ENCODE data around the gene FAM180A.

Gene FAM180A

DNA sequence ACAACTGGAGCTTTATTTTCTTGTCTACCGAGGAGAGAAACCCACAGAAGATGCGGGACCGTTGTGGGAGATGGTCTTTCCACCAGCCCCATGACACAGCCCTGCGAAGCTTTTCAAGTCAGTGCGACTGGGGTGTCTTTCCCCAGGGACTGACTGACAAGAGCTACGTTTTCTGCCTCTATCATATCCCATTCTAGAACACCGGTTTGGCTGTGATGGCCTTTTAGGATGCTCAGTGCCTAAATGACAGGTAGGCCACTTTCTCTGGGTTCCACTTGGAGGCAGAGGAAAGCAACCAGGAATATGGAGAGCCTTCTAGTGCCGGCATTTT is 37.5 kb downstream of the FAM180A start:
- Histone ChIP-seq H3K4me1 (ENCODE audit: low read length) (peaks cover 8% of the 10 kb centered on the region), H3K27me3 (ENCODE audit: low read depth, low read length) (no peaks in the 10 kb centered on the region), H3K9me3 (ENCODE audit: insufficient read depth, low read length) (no peaks in the 10 kb centered on the region), H2AFZ (ENCODE audit: low read depth, low read length) (peak overlapping the region; percentile 51; the same call in 1 of the 2 replicates), H3K4me2 (ENCODE audit: low read length) (0 out of 2 replicates have a peak overlapping the region, but pooled peaks have one; percentile 2), H3K27ac (ENCODE audit: low read length) (no peak overlapping the region), H3K4me3 (ENCODE audit: low read length) (no peak overlapping the region), H4K20me1 (ENCODE audit: insufficient read depth, low read length) (no peaks in the 10 kb centered on the region), H3K36me3 (replicated peaks; ENCODE audit: low read depth, low read length) (no peaks in the 10 kb centered on the region), H3K79me2 (ENCODE audit: low read length) (no peaks in the 10 kb centered on the region), H3K9ac (ENCODE audit: low read length) (no peak overlapping the region)
- TF ChIP-seq, protein P1, sequence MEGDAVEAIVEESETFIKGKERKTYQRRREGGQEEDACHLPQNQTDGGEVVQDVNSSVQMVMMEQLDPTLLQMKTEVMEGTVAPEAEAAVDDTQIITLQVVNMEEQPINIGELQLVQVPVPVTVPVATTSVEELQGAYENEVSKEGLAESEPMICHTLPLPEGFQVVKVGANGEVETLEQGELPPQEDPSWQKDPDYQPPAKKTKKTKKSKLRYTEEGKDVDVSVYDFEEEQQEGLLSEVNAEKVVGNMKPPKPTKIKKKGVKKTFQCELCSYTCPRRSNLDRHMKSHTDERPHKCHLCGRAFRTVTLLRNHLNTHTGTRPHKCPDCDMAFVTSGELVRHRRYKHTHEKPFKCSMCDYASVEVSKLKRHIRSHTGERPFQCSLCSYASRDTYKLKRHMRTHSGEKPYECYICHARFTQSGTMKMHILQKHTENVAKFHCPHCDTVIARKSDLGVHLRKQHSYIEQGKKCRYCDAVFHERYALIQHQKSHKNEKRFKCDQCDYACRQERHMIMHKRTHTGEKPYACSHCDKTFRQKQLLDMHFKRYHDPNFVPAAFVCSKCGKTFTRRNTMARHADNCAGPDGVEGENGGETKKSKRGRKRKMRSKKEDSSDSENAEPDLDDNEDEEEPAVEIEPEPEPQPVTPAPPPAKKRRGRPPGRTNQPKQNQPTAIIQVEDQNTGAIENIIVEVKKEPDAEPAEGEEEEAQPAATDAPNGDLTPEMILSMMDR (IDR thresholded peaks at IDR 0.05; ENCODE audit: low read depth, low read length): no peak; the same call in 1 of the 2 replicates
- TF ChIP-seq EZH2phosphoT487 (IDR thresholded peaks at IDR 0.05; ENCODE audit: low read depth): no peak

DNA sequence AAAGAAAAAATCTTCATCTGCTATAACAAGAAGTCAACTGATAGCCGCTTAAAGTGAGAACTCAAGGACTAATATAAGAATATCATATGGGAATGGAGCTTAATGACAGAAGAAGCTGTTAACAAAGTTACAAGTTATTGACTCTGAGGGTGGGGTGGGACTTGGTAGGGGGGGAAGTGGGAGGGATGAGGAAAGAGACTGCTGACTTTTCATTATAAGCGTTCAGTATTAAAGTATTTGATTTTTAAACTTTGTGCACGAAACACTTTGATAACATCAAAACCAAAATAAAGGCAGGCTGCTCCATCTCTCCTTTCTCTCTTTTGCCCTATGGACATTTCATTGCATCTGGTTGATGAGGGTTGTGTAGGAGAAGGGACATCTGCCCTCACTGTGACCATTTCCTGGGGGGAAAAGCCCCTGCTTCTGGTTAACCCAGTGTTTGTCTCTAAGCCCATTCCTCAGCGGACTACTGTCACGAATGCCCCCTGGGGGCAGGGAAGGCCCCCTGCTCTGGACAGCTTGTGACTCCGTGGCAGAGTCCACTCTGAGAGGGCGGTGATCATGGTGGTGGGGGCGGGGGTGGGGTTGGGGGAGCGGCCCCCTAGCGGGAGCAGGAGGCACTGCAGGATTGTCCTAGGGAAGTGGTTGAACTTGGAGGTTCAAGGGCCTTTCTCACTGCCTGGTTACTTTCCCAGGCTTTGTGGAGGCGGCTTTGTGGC is 38.0 kb downstream of the FAM180A start:
- Histone ChIP-seq H3K79me2 (ENCODE audit: low read length) (no peaks in the 10 kb centered on the region), H3K4me1 (ENCODE audit: low read length) (peaks cover 8% of the 10 kb centered on the region), H3K27ac (ENCODE audit: low read length) (no peak overlapping the region), H3K9ac (ENCODE audit: low read length) (no peak overlapping the region), H3K36me3 (replicated peaks; ENCODE audit: low read depth, low read length) (no peaks in the 10 kb centered on the region), H4K20me1 (ENCODE audit: insufficient read depth, low read length) (no peaks in the 10 kb centered on the region), H3K27me3 (ENCODE audit: low read depth, low read length) (no peaks in the 10 kb centered on the region), H3K4me2 (ENCODE audit: low read length) (0 out of 2 replicates have a peak overlapping the region, but pooled peaks have one; percentile 22), H2AFZ (ENCODE audit: low read depth, low read length) (peak overlapping the region; percentile 51; the same call in 1 of the 2 replicates), H3K9me3 (ENCODE audit: insufficient read depth, low read length) (no peaks in the 10 kb centered on the region), H3K4me3 (ENCODE audit: low read length) (no peak overlapping the region)
- TF ChIP-seq, protein P1 (IDR thresholded peaks at IDR 0.05; ENCODE audit: low read depth, low read length): peak; percentile 26; the same call in 1 of the 2 replicates
- TF ChIP-seq EZH2phosphoT487 (IDR thresholded peaks at IDR 0.05; ENCODE audit: low read depth): no peak

DNA sequence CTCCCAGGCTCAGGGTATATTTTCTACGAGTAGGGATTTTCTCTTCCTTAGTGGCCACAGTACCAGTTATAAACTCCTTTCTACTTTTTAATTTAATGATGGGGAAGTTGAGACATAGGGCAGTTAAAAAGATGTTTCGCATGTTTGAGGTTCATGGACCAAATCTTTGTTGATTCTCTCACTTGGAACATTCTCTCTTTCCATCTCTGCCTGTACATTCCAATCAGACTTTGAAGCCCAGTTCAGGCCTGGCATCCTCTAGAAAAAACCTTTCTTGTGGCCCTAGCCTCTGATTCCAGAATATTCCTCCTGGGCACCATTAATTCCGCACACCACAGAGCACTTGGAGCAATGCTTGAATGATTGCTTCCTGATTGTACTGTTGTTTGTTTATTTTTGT is 39.1 kb downstream of the FAM180A start:
- no peak overlapping the region for H2AFZ ChIP-seq (ENCODE audit: low read depth, low read length)
- no peak overlapping the region for H3K9ac ChIP-seq (ENCODE audit: low read length)
- no peaks in the 10 kb centered on the region for H3K79me2 ChIP-seq (ENCODE audit: low read length)
- no peaks in the 10 kb centered on the region for H4K20me1 ChIP-seq (ENCODE audit: insufficient read depth, low read length)
- H3K4me2 ChIP-seq (ENCODE audit: low read length): no peak overlapping the region
- no peaks in the 10 kb centered on the region for H3K9me3 ChIP-seq (ENCODE audit: insufficient read depth, low read length)
- H3K27ac ChIP-seq (ENCODE audit: low read length): no peak overlapping the region
- H3K36me3 ChIP-seq (replicated peaks; ENCODE audit: low read depth, low read length): no peaks in the 10 kb centered on the region
- TF ChIP-seq EZH2phosphoT487 (IDR thresholded peaks at IDR 0.05; ENCODE audit: low read depth): no peak
- TF ChIP-seq, protein P1 (IDR thresholded peaks at IDR 0.05; ENCODE audit: low read depth, low read length): no peak
- no peak overlapping the region for H3K4me3 ChIP-seq (ENCODE audit: low read length)
- H3K27me3 ChIP-seq (ENCODE audit: low read depth, low read length): no peaks in the 10 kb centered on the region
- H3K4me1 ChIP-seq (ENCODE audit: low read length): peaks cover 8% of the 10 kb centered on the region

DNA sequence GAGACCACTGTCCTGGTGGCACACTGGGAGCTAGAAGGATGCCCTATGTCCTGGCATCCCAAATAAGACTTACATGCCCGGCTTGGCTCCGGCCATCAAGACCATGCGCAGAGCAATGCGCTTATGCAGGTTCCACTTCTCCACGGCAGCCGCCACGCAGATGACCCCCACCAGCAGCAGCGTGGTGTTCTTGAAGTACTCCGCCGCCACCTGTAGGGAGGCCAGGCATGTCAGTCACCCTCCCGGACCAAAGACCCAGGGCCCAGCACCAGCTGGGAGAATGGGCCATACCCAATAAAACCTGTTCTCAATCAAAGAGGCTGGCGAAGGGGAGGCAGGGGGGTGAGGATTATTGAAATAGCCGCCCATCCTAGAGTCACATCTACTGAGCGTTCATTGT is 40.6 kb downstream of the FAM180A start:
- Histone ChIP-seq H4K20me1 (ENCODE audit: insufficient read depth, low read length) (no peaks in the 10 kb centered on the region), H3K27ac (ENCODE audit: low read length) (no peak overlapping the region), H3K9ac (ENCODE audit: low read length) (no peak overlapping the region), H3K79me2 (ENCODE audit: low read length) (no peaks in the 10 kb centered on the region), H3K4me1 (ENCODE audit: low read length) (peaks cover 8% of the 10 kb centered on the region), H3K27me3 (ENCODE audit: low read depth, low read length) (no peaks in the 10 kb centered on the region), H2AFZ (ENCODE audit: low read depth, low read length) (no peak overlapping the region), H3K4me2 (ENCODE audit: low read length) (no peak overlapping the region), H3K4me3 (ENCODE audit: low read length) (no peak overlapping the region), H3K36me3 (replicated peaks; ENCODE audit: low read depth, low read length) (no peaks in the 10 kb centered on the region), H3K9me3 (ENCODE audit: insufficient read depth, low read length) (no peaks in the 10 kb centered on the region)
- TF ChIP-seq EZH2phosphoT487 (IDR thresholded peaks at IDR 0.05; ENCODE audit: low read depth): no peak
- TF ChIP-seq, protein P1 (IDR thresholded peaks at IDR 0.05; ENCODE audit: low read depth, low read length): no peak

All from OCI-LY3 (cell line).